B cell (primary cell): Measurements from ENCODE around the gene MEGF8. TPM values are rescaled to one million over a fixed set of nuclear protein-coding genes. Genes with fewer than 3 reads are reported as not detected.

Experiments used
- ATAC-seq: fragments of 200-7000 bp; cut with Tn5 transposase; one replicate; pipeline ENCODE4 v1.10.0; 2021; ENCODE audit warnings: low read depth, mild to moderate bottlenecking, moderate number of reproducible peaks, moderate library complexity
- CTCF ChIA-PET: fragments of 350-600 bp; sonication (Branson Sonifier 250); formaldehyde crosslinking; loops from one replicate; lab custom pipeline; 2021; ENCODE audit warnings: antibody characterized with exemption, inconsistent platforms; lab: Charles Lee
- POLR2A ChIA-PET: fragments of 350-600 bp; sonication (Branson Sonifier 250); formaldehyde crosslinking; loops from one replicate; lab custom pipeline; 2021; ENCODE audit warnings: antibody characterized with exemption; lab: Charles Lee
- DNase-seq: peaks from one replicate; pipeline ENCODE4 v3.0.0; 2013
- H2AFZ ChIP-seq: 2 replicates; pipeline ENCODE4 v1.6.1; 2012; ENCODE audit warnings: mild to moderate bottlenecking, low read depth, low read length; ENCODE audit not compliant: insufficient read depth, poor library complexity, severe bottlenecking
- H3K27ac ChIP-seq, 2 donors: 1 replicate in 1 of 2; 2 replicates in 1 of 2; pipeline ENCODE4 v1.5.1; 2012 to 2013; ENCODE audit warnings: low read length in 2 of 2, mild to moderate bottlenecking in 2 of 2, moderate library complexity in 1 of 2
- H3K27me3 ChIP-seq, 4 experiments: fragments of 200-600 bp in 1 of 4; sonication (generic) in 1 of 4; replicated peaks in 1 of 4; 1 replicate in 2 of 4; 2 replicates in 2 of 4; pipeline versions ENCODE4 v1.6.1 to v1.7.0; 2013 to 2016; ENCODE audit warnings: low read length in 3 of 4, mild to moderate bottlenecking in 2 of 4, mixed read lengths in 1 of 4, moderate library complexity in 1 of 4; ENCODE audit not compliant: insufficient read depth in 4 of 4, control insufficient read depth in 3 of 4; ENCODE audit errors: control extremely low read depth in 1 of 4
- H3K36me3 ChIP-seq, 2 experiments: replicated peaks in 1 of 2; 1 replicate in 1 of 2; 2 replicates in 1 of 2; pipeline versions ENCODE4 v1.6.1 to v1.7.1; 2013; ENCODE audit warnings: low read length in 1 of 2; ENCODE audit not compliant: insufficient read depth in 2 of 2, control insufficient read depth in 1 of 2; ENCODE audit errors: control extremely low read depth in 1 of 2, extremely low read depth in 1 of 2
- H3K4me1 ChIP-seq, 2 donors: fragments of 200-600 bp in 1 of 2; sonication (generic) in 1 of 2; 1 replicate in 1 of 2; 2 replicates in 1 of 2; pipeline versions ENCODE4 v1.5.1 to v1.6.1; 2013 to 2017; ENCODE audit warnings: low read length in 2 of 2; ENCODE audit not compliant: control insufficient read depth in 2 of 2, insufficient read depth in 2 of 2
- H3K4me2 ChIP-seq: replicated peaks from 2 replicates; pipeline ENCODE3; 2012; ENCODE audit warnings: mild to moderate bottlenecking, low read depth, low read length; ENCODE audit not compliant: poor library complexity, severe bottlenecking
- H3K4me3 ChIP-seq, 5 experiments: fragments of 200-600 bp in 1 of 5; sonication (generic) in 1 of 5; 1 replicate in 3 of 5; 2 replicates in 2 of 5; pipeline versions ENCODE4 v1.5.1 to v1.7.0; 2011 to 2016; ENCODE audit warnings: low read length in 4 of 5, mild to moderate bottlenecking in 4 of 5, low read depth in 2 of 5, control low read depth in 1 of 5, moderate library complexity in 1 of 5; ENCODE audit not compliant: insufficient read depth in 1 of 5; ENCODE audit errors: control extremely low read depth in 1 of 5, extremely low read depth in 1 of 5
- H3K79me2 ChIP-seq: fragments of 200-600 bp; sonication (generic); one replicate; pipeline ENCODE4 v1.6.0; 2016; ENCODE audit warnings: low read length; ENCODE audit not compliant: control insufficient read depth, insufficient read depth
- H3K9ac ChIP-seq: fragments of 200-600 bp; sonication (generic); 2 replicates; pipeline ENCODE4 v1.6.1; 2017; ENCODE audit warnings: mild to moderate bottlenecking, low read length, moderate library complexity
- H3K9me3 ChIP-seq, 3 donors: one replicate each; pipeline versions ENCODE4 v1.6.1 to v1.7.1; 2013; ENCODE audit warnings: low read length in 2 of 3; ENCODE audit not compliant: control insufficient read depth in 2 of 3, insufficient read depth in 1 of 3; ENCODE audit errors: control extremely low read depth in 1 of 3
- H4K20me1 ChIP-seq: 2 replicates; pipeline ENCODE4 v1.6.0; 2012; ENCODE audit warnings: mild to moderate bottlenecking, low read length; ENCODE audit not compliant: insufficient read depth, control insufficient read depth, poor library complexity, severe bottlenecking
- H3K27ac Mint-ChIP-seq: one replicate; pipeline ENCODE4 v1.8.0; 2021; ENCODE audit warnings: mixed read lengths
- H3K27me3 Mint-ChIP-seq: one replicate; pipeline ENCODE4 v1.8.0; 2021; ENCODE audit warnings: mixed read lengths
- H3K4me1 Mint-ChIP-seq: one replicate; pipeline ENCODE4 v1.8.0; 2021; ENCODE audit warnings: mixed read lengths
- H3K4me3 Mint-ChIP-seq: one replicate; pipeline ENCODE4 v1.8.0; 2021; ENCODE audit warnings: mixed read lengths
- H3K9me3 Mint-ChIP-seq: one replicate; pipeline ENCODE4 v1.8.0; 2022; ENCODE audit warnings: mixed read lengths; ENCODE audit not compliant: insufficient read depth
- CTCF ChIP-seq: fragments of 200-600 bp; IDR thresholded peaks from one replicate; pipeline ENCODE4 v1.8.0; 2022; ENCODE audit warnings: antibody characterized with exemption, mild to moderate bottlenecking
- EZH2 ChIP-seq: IDR thresholded peaks from 2 replicates; pipeline ENCODE4 v1.6.1; 2012; ENCODE audit warnings: borderline replicate concordance, low read depth, mild to moderate bottlenecking, moderate library complexity, low read length; ENCODE audit not compliant: insufficient read depth, poor library complexity, severe bottlenecking
- WGBS: methylation state at CpG from one replicate; pipeline ENCODE4 v1.1.5; 2013; ENCODE audit warnings: missing lambda C conversion rate; ENCODE audit not compliant: insufficient coverage; 5-methylcytosine and 5-hydroxymethylcytosine counted together
- intact Hi-C: fragments of 100-400 bp; cut with micrococcal nuclease; formaldehyde crosslinking; loops from one replicate; pipeline ENCODE4 v1.10.0; 2022
- polyA plus RNA-seq: library from polyadenylated mRNA; depleted of rRNA; stranded (reverse); fragments of >200 nt; gene quantifications from 2 replicates; pipeline ENCODE4 v1.2.3, GENCODE V29; 2012
- total RNA-seq, 2 donors: library from RNA; stranded (reverse); fragments of 120-200 nt in 1 of 2; gene quantifications; 1 replicate in 1 of 2; 2 replicates in 1 of 2; pipeline versions ENCODE4 v1.2.3 to v1.2.4, GENCODE V29; 2013 to 2022

The MEGF8 gene
- total and polyA plus RNA-seq, 2 donors (not counting 1 experiment from before 2014, with no cell fraction given): 8.2 to 26.5 TPM

- H3K27ac Mint-ChIP-seq: no peak overlapping the region
- peaks cover 3% of the 10 kb centered on the region for H3K4me1 Mint-ChIP-seq
- Histone ChIP-seq H3K4me3 (no peak overlapping the region), H3K4me1 (no peaks in the 10 kb centered on the region), H3K27ac (no peak overlapping the region), H3K27me3 (no peaks in the 10 kb centered on the region), H3K79me2 (peaks cover 38% of the 10 kb centered on the region), H3K36me3 (peaks cover 0 to 25% of the 10 kb centered on the region in 2 experiments), H2AFZ (no peak overlapping the region), H3K9me3 (no peaks in the 10 kb centered on the region), H3K4me2 (no peak overlapping the region), H4K20me1 (peaks cover 55% of the 10 kb centered on the region), H3K9ac (no peak overlapping the region)
- DNase-seq (no peak), ATAC-seq (no peak)
- intact Hi-C loops: no loop called here
- POLR2A ChIA-PET: no interaction called here
- TF ChIP-seq CTCF (no peak), EZH2 (no peak)
- H3K9me3 Mint-ChIP-seq: no peaks in the 10 kb centered on the region
- H3K4me3 Mint-ChIP-seq: no peak overlapping the region
- H3K27me3 Mint-ChIP-seq: no peaks in the 10 kb centered on the region
- CTCF ChIA-PET: interaction anchor here (0.6 to 2.6 kb wide), 5 partner anchors 11 to 46 kb away, joined by 3 to 11 read pairs (median 5); no protein-coding TSS in a partner anchor
- WGBS: 95% methylated on average over 7 of the region's 7 CpGs
Measured at GRCh38 chr19:42412227-42412626, 86.8 kb downstream of the MEGF8 start.

GRCh38 chr19:42412661-42413076 lies 87.2 kb downstream of the MEGF8 start:
- ATAC-seq (no peak), DNase-seq (no peak)
- Histone ChIP-seq H4K20me1 (peaks cover 55% of the 10 kb centered on the region), H3K79me2 (peaks cover 41% of the 10 kb centered on the region), H3K9me3 (no peaks in the 10 kb centered on the region), H3K4me3 (no peak overlapping the region), H3K9ac (no peak overlapping the region), H3K27ac (no peak overlapping the region), H3K36me3 (peaks cover 0 to 21% of the 10 kb centered on the region in 2 experiments), H2AFZ (no peak overlapping the region), H3K27me3 (no peaks in the 10 kb centered on the region), H3K4me2 (no peak overlapping the region), H3K4me1 (no peaks in the 10 kb centered on the region)
- intact Hi-C loops: no loop called here
- Mint-ChIP-seq H3K4me1 (peaks cover 3% of the 10 kb centered on the region), H3K9me3 (no peaks in the 10 kb centered on the region), H3K27me3 (no peaks in the 10 kb centered on the region), H3K27ac (no peak overlapping the region), H3K4me3 (no peak overlapping the region)
- 96% methylated on average over 4 of the region's 4 CpGs for WGBS
- CTCF ChIA-PET: interaction anchor here (1.2 to 2.6 kb wide), 4 partner anchors 11 to 26 kb away, joined by 3 to 11 read pairs (median 8); no protein-coding TSS in a partner anchor
- POLR2A ChIA-PET: no interaction called here
- no peak for TF ChIP-seq CTCF
- TF ChIP-seq EZH2: no peak
